Stimulated activated CD8-positive, alpha-beta memory T cell treated with anti-CD3 and anti-CD28 coated beads, Interleukin-4, amount 100 ng/mL, for 1 hour (primary cell): ENCODE results near the gene FAM131B.

Experiments used
- DNase-seq, 2 donors: peaks; one replicate each; pipeline ENCODE4 v3.0.0-alpha.2; 2020; ENCODE audit warnings: low read depth in 2 of 2, low spot score in 1 of 2

Gene FAM131B

GRCh38 chr7:143360788-143361551 is 1.5 kb downstream of the FAM131B start:
- no peak for DNase-seq

GRCh38 chr7:143359771-143360353 is 2.7 kb downstream of the FAM131B start:
- no peak for DNase-seq

- no peak for DNase-seq
Observed at GRCh38 chr7:143358626-143359025, 3.9 kb downstream of the FAM131B start.

GRCh38 chr7:143356414-143357050 is 6.0 kb downstream of the FAM131B start:
- DNase-seq: no peak

GRCh38 chr7:143355450-143356385 is 6.8 kb downstream of the FAM131B start:
- no peak for DNase-seq

GRCh38 chr7:143354965-143355364 is 7.5 kb downstream of the FAM131B start:
- no peak for DNase-seq

GRCh38 chr7:143354376-143354775 is 8.1 kb downstream of the FAM131B start:
- DNase-seq: no peak

GRCh38 chr7:143352531-143353002 is 9.9 kb downstream of the FAM131B start:
- DNase-seq: no peak

GRCh38 chr7:143351574-143351973 is 10.9 kb downstream of the FAM131B start:
- no peak for DNase-seq

- no peak for DNase-seq
Observed at GRCh38 chr7:143351060-143351459, 11.5 kb downstream of the FAM131B start.

- DNase-seq: no peak
Observed at GRCh38 chr7:143347950-143348349, 14.6 kb downstream of the FAM131B start.

- DNase-seq: no peak
Observed at GRCh38 chr7:143346018-143346417, 16.5 kb downstream of the FAM131B start.

- peak; percentile 22 to 36 for DNase-seq
Observed at GRCh38 chr7:143345428-143345900, 17.0 kb downstream of the FAM131B start.

GRCh38 chr7:143343596-143343995 is 18.9 kb downstream of the FAM131B start:
- no peak for DNase-seq

GRCh38 chr7:143341842-143342241 is 20.7 kb downstream of the FAM131B start:
- no peak for DNase-seq

GRCh38 chr7:143337216-143337615 is 25.3 kb downstream of the FAM131B start:
- no peak for DNase-seq

- no peak for DNase-seq
Observed at GRCh38 chr7:143334244-143334643, 28.3 kb downstream of the FAM131B start.

- no peak for DNase-seq
Observed at GRCh38 chr7:143331179-143331801, 31.2 kb downstream of the FAM131B start.

GRCh38 chr7:143329471-143330170 is 32.9 kb downstream of the FAM131B start:
- no peak for DNase-seq

- DNase-seq: no peak
Observed at GRCh38 chr7:143327903-143328302, 34.6 kb downstream of the FAM131B start.
